SK-N-SH (cell line): ENCODE measurements around the gene GRIN2A.

Source experiments
- EP300 ChIP-seq, 2 experiments: IDR thresholded peaks; 2 replicates each; pipeline versions ENCODE4 v1.4.0 to v1.6.1; 2012; ENCODE audit warnings: borderline replicate concordance in 1 of 2, low read depth in 1 of 2, low read length in 1 of 2
- FOXJ3 ChIP-seq: sonication (generic); formaldehyde crosslinking; IDR thresholded peaks from 2 replicates; pipeline ENCODE4 v1.5.1; 2020; ENCODE audit warnings: mild to moderate bottlenecking, missing genetic modification reagents
- MEF2A ChIP-seq: IDR thresholded peaks from 2 replicates; pipeline ENCODE4 v1.4.0; 2012; ENCODE audit warnings: low read depth, borderline replicate concordance
- POLR2AphosphoS5 ChIP-seq: IDR thresholded peaks from 2 replicates; pipeline ENCODE4 v1.6.1; 2012; ENCODE audit warnings: low read depth, low read length
- RXRA ChIP-seq: IDR thresholded peaks from 2 replicates; pipeline ENCODE4 v1.4.0; 2012; ENCODE audit warnings: low read depth, mild to moderate bottlenecking, borderline replicate concordance
- SIN3A ChIP-seq: IDR thresholded peaks from 2 replicates; pipeline ENCODE4 v1.6.1; 2012; ENCODE audit warnings: low read depth, mild to moderate bottlenecking, low read length, moderate library complexity, borderline replicate concordance
- USF2 ChIP-seq: fragments of 150-350 bp; IDR thresholded peaks from 2 replicates; pipeline ENCODE4 v1.6.1; 2017; ENCODE audit warnings: antibody characterized with exemption, low read length, low read depth, borderline replicate concordance
- YY1 ChIP-seq: IDR thresholded peaks from 2 replicates; pipeline ENCODE4 v1.4.0; 2012; ENCODE audit warnings: low read depth, mild to moderate bottlenecking
- TF ChIP-seq, protein P1 (sequence below): fragments of 200-600 bp; sonication (generic); IDR thresholded peaks from 2 replicates; pipeline ENCODE4 v1.6.1; 2017; ENCODE audit warnings: antibody characterized with exemption, mild to moderate bottlenecking, moderate library complexity
- TF ChIP-seq, protein P2 (sequence below): IDR thresholded peaks from 2 replicates; pipeline ENCODE4; 2012
- TF ChIP-seq, protein P3 (sequence below): IDR thresholded peaks from 2 replicates; pipeline ENCODE4 v1.4.0; 2012; ENCODE audit warnings: low read depth, borderline replicate concordance

- no peak for TF ChIP-seq POLR2AphosphoS5
- no peak for TF ChIP-seq EP300 (IDR thresholded peaks at IDR 0.05; ENCODE audit: borderline replicate concordance in 1 of 2, low read depth in 1 of 2, low read length in 1 of 2)
- TF ChIP-seq, protein P1, sequence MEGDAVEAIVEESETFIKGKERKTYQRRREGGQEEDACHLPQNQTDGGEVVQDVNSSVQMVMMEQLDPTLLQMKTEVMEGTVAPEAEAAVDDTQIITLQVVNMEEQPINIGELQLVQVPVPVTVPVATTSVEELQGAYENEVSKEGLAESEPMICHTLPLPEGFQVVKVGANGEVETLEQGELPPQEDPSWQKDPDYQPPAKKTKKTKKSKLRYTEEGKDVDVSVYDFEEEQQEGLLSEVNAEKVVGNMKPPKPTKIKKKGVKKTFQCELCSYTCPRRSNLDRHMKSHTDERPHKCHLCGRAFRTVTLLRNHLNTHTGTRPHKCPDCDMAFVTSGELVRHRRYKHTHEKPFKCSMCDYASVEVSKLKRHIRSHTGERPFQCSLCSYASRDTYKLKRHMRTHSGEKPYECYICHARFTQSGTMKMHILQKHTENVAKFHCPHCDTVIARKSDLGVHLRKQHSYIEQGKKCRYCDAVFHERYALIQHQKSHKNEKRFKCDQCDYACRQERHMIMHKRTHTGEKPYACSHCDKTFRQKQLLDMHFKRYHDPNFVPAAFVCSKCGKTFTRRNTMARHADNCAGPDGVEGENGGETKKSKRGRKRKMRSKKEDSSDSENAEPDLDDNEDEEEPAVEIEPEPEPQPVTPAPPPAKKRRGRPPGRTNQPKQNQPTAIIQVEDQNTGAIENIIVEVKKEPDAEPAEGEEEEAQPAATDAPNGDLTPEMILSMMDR, result no peak
- TF ChIP-seq USF2, result no peak
- TF ChIP-seq SIN3A, result no peak
- TF ChIP-seq RXRA, result no peak
- no peak for TF ChIP-seq YY1
- TF ChIP-seq, protein P2, sequence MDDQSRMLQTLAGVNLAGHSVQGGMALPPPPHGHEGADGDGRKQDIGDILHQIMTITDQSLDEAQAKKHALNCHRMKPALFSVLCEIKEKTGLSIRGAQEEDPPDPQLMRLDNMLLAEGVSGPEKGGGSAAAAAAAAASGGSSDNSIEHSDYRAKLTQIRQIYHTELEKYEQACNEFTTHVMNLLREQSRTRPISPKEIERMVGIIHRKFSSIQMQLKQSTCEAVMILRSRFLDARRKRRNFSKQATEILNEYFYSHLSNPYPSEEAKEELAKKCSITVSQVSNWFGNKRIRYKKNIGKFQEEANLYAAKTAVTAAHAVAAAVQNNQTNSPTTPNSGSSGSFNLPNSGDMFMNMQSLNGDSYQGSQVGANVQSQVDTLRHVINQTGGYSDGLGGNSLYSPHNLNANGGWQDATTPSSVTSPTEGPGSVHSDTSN, result no peak
- TF ChIP-seq MEF2A, result no peak
- TF ChIP-seq FOXJ3 (CRISPR knock-in tag), result no peak
- TF ChIP-seq, protein P3, sequence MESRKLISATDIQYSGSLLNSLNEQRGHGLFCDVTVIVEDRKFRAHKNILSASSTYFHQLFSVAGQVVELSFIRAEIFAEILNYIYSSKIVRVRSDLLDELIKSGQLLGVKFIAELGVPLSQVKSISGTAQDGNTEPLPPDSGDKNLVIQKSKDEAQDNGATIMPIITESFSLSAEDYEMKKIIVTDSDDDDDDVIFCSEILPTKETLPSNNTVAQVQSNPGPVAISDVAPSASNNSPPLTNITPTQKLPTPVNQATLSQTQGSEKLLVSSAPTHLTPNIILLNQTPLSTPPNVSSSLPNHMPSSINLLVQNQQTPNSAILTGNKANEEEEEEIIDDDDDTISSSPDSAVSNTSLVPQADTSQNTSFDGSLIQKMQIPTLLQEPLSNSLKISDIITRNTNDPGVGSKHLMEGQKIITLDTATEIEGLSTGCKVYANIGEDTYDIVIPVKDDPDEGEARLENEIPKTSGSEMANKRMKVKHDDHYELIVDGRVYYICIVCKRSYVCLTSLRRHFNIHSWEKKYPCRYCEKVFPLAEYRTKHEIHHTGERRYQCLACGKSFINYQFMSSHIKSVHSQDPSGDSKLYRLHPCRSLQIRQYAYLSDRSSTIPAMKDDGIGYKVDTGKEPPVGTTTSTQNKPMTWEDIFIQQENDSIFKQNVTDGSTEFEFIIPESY, result no peak
Observed at GRCh38 chr16:9932919-9933653, 249.1 kb downstream of the GRIN2A start.
